Ecto neural progenitor cell (in vitro differentiated cells): ENCODE results near the gene ARHGEF19.
"Not testable (repeated sequence)": the region's sequence is repeated elsewhere in the genome, so short reads cannot be mapped to it uniquely, and the experiment has no call there.

Source experiments
- DNase-seq: peaks from one replicate; pipeline ENCODE4 v3.0.0-alpha.2; 2018; ENCODE audit warnings: low spot score

ARHGEF19 gene

GRCh38 chr1:16221499-16221898 lies 9.0 kb upstream of the ARHGEF19 start:
- no peak for DNase-seq

- DNase-seq, result no peak
Observed at GRCh38 chr1:16219968-16220500, 7.6 kb upstream of the ARHGEF19 start.

GRCh38 chr1:16218674-16219071 lies 6.2 kb upstream of the ARHGEF19 start:
- DNase-seq, result no peak

GRCh38 chr1:16218014-16218673 lies 5.7 kb upstream of the ARHGEF19 start:
- DNase-seq, result no peak

GRCh38 chr1:16217061-16217785 lies 4.8 kb upstream of the ARHGEF19 start:
- peak; percentile 99 for DNase-seq

GRCh38 chr1:16215882-16216753 lies 3.7 kb upstream of the ARHGEF19 start:
- peak; percentile 95 for DNase-seq

- DNase-seq, result not testable (repeated sequence)
Observed at GRCh38 chr1:16215240-16215639, 2.8 kb upstream of the ARHGEF19 start.

GRCh38 chr1:16213544-16213943 lies 1.1 kb upstream of the ARHGEF19 start:
- not testable (repeated sequence) for DNase-seq

- DNase-seq, result no peak
Observed at GRCh38 chr1:16213013-16213412, 561 bp upstream of the ARHGEF19 start.

- no peak for DNase-seq
Observed at GRCh38 chr1:16211824-16212223, 628 bp downstream of the ARHGEF19 start.

- no peak for DNase-seq
Observed at GRCh38 chr1:16210581-16210980, 1.9 kb downstream of the ARHGEF19 start.

GRCh38 chr1:16209847-16210407 lies 2.5 kb downstream of the ARHGEF19 start:
- no peak for DNase-seq

- no peak for DNase-seq
Observed at GRCh38 chr1:16209132-16209846, 3.2 kb downstream of the ARHGEF19 start.

GRCh38 chr1:16208270-16208987 lies 4.0 kb downstream of the ARHGEF19 start:
- no peak for DNase-seq

GRCh38 chr1:16207318-16208269 lies 4.9 kb downstream of the ARHGEF19 start:
- DNase-seq, result no peak

- peak; percentile 97 for DNase-seq
Observed at GRCh38 chr1:16206547-16207317, 5.7 kb downstream of the ARHGEF19 start.

GRCh38 chr1:16205891-16206546 lies 6.4 kb downstream of the ARHGEF19 start:
- no peak for DNase-seq

GRCh38 chr1:16205334-16205671 lies 7.1 kb downstream of the ARHGEF19 start:
- no peak for DNase-seq
